Raji (cell line): ENCODE data around the gene DACT1.

ENCODE experiments used
- POLR2A ChIP-seq: IDR thresholded peaks from 2 replicates; pipeline ENCODE4 v1.6.1; 2011; ENCODE audit warnings: low read depth, low read length, control low read depth; ENCODE audit not compliant: insufficient read depth

DACT1 gene

GRCh38 chr14:58628406-58628805 is 9.4 kb upstream of the DACT1 start:
- no peak for TF ChIP-seq POLR2A

DNA sequence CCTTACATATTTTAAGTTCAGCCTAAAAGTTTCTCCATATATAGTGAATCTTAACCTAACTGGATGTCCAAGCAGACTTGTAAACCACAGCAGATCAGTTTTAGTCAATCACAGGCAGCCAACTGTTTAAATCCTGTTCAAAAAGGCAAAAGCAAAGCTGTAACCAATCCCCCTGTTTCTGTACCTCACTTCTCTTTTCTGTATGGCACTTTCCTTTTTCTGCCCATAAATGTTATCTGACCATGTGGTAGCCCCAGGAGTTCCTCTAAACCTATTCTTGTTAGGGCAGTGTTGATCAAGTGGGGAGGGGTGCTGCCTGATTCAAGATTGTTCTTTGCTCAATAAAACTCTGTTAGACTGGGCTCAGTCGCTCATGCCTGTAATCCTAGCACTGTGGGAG is 8.5 kb upstream of the DACT1 start:
- TF ChIP-seq POLR2A, result no peak

GRCh38 chr14:58631732-58632131 is 6.0 kb upstream of the DACT1 start:
- TF ChIP-seq POLR2A, result no peak

- TF ChIP-seq POLR2A, result no peak
Observed at GRCh38 chr14:58633831-58634230, 3.9 kb upstream of the DACT1 start.

DNA sequence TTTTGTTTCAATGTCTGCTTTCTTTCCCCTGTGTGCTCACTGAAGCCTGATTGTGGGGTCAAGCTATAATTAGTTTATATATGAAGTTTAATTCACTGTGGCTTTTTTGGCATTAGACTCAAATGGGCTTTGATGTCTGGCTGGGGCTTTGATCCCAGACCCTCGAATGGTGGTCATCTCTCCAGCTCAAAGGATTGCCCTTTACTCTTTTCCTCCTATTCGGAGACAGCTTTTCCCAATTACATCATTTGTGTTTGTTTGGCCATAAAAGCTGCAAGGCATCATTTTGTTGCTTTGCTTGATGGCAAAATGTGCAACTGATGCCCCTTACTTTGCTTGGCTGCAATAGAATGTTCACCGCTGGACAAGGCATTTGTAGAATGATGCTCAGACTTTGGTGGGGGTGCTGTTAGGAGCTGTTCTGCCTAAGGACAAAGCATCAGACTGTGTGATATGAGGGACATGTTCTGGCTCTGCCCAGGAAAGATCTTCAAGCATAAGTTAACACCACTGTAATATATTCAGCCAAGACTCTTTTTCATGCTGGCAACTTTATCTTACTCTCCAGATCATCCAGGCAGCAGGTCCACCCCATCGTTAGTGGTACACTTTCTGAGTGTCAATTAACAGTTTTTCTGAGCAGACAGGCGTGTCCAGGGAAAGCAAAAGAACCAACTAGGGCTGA is 3.2 kb upstream of the DACT1 start:
- no peak for TF ChIP-seq POLR2A

GRCh38 chr14:58635091-58635830 is 2.5 kb upstream of the DACT1 start:
- TF ChIP-seq POLR2A, result no peak

DNA sequence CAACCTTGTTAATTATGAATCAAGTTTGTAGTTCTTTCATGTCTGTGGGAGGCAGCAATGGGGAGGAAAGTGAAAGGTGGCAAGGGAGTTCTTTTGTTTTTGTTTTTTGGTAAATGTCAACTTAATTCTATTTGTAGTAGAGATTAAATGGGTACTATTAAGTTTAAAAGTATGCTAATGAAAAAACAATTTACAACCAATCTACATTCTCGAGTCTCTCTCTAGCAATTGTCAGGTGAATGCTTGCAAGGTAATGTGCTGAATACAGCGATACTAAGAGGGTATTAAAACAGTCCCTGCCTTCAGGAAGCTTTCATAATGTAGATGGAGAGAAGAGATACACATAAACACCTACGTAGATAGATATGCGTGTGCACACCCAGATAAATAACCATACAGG is 1.6 kb upstream of the DACT1 start:
- no peak for TF ChIP-seq POLR2A

DNA sequence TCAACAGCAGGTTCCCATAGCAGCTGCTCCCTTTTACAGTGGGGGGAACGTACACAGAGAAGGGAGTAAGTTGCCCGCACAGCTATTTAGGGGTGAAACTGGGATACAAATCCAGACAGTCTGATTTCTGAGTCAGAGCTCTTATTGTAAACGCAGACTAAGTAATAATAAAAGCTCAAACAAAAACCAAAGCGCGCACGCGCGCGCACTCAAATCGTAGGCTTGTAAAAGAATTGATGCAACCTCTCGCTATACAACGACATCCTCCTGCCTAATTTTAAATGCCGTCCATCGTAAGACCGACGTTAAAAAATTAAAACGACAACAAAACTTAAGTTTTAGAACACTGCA is 747 bp upstream of the DACT1 start:
- TF ChIP-seq POLR2A, result no peak

DNA sequence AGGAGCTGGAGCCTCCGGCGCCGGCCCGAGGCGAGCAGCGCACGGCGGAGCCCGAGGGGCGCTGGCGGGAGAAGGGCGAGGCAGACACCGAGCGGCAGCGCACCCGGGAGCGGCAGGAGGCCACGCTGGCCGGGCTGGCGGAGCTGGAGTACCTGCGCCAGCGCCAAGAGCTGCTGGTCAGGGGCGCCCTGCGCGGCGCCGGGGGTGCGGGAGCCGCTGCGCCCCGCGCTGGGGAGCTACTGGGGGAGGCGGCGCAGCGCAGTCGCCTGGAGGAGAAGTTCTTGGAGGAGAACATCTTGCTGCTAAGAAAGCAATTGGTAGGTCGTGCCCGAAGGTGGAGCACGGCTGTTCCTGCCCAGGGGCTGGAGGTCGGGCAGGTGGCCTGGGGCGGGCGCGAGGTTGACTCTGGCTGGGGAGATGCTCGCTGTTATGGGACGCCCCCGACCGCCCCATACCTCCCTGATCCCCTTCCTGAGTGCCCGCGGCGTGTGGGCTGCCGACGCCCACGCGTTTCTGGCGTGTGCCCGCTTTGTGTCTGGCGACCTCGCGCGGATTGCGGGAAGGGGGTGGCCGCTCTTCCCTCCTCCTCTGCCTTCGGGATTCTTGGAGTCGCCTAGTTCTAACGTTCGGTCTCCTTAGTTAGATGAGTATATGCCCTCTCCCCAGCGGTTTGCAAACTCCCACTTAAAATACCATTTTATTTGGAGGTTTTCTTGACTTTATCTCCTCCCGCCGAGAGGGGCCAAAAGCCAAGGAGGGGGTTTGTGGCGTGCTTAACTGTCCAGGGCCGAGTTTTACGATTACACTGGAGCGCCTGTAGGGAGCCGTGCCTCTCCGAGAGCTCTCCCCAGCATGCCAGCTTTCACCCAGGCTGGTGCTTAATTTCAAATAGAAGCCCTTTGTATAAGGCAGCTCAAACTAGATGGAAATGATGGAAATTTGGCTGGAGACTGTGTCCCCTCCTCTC is 752 bp downstream of the DACT1 start:
- no peak for TF ChIP-seq POLR2A

- TF ChIP-seq POLR2A, result no peak
Observed at GRCh38 chr14:58639198-58639565, 1.4 kb downstream of the DACT1 start.

DNA sequence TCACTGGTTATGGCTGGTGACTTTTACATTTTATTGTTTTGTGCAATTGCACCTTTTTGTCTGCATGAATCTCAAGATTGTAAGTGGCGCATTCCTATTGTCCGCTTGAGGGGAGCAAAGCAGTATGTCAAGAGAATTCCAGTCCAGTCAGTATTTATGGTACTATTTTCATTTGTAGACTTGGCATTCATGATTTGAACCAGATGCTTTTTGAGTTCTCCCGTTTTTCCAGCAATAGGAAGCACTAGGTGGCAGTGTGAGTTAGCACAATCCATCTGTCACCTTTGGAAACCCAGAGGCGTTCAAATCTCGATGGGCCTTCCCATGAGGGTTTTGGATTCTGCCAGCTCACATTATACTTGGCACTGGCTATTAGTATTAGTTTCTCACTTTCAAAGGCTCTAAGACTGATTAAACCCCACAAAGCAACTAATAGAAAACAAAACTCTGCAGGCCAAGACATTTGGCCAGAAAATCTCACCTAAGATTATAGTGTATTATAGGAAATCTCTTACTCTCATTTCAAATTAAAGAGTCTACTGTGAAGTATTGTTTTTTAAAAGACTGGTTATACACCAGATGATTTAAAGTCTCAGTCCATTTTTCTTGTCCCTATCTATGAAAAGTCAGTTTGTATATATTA is 2.2 kb downstream of the DACT1 start:
- no peak for TF ChIP-seq POLR2A

GRCh38 chr14:58640959-58641358 is 3.2 kb downstream of the DACT1 start:
- no peak for TF ChIP-seq POLR2A

GRCh38 chr14:58641509-58641908 is 3.7 kb downstream of the DACT1 start:
- no peak for TF ChIP-seq POLR2A

- TF ChIP-seq POLR2A, result no peak
Observed at GRCh38 chr14:58643366-58643765, 5.6 kb downstream of the DACT1 start.

GRCh38 chr14:58645641-58646040 is 7.9 kb downstream of the DACT1 start:
- no peak for TF ChIP-seq POLR2A
